B cell (primary cell): ENCODE results near the gene PRRG2.

Source experiments
- CTCF ChIP-seq: fragments of 200-600 bp; IDR thresholded peaks from one replicate; pipeline ENCODE4 v1.8.0; 2022; ENCODE audit warnings: antibody characterized with exemption, mild to moderate bottlenecking
- EZH2 ChIP-seq: IDR thresholded peaks from 2 replicates; pipeline ENCODE4 v1.6.1; 2012; ENCODE audit warnings: borderline replicate concordance, low read depth, mild to moderate bottlenecking, moderate library complexity, low read length; ENCODE audit not compliant: insufficient read depth, poor library complexity, severe bottlenecking

GRCh38 chr19:49557641-49558325 lies 23.3 kb upstream of the PRRG2 start:
- no peak for TF ChIP-seq CTCF
- TF ChIP-seq EZH2 = no peak
